GM19328 (cell line): ENCODE results near the gene HLA-E.
"Not testable (repeated sequence)": the region's sequence is repeated elsewhere in the genome, so short reads cannot be mapped to it uniquely, and the experiment has no call there.

ENCODE experiments used
- ATAC-seq: cut with Tn5 transposase; IDR thresholded peaks from one replicate; pipeline ENCODE4 v1.9.1; 2021; ENCODE audit warnings: mild to moderate bottlenecking, moderate library complexity; ENCODE audit not compliant: unreplicated experiment

HLA-E gene

DNA sequence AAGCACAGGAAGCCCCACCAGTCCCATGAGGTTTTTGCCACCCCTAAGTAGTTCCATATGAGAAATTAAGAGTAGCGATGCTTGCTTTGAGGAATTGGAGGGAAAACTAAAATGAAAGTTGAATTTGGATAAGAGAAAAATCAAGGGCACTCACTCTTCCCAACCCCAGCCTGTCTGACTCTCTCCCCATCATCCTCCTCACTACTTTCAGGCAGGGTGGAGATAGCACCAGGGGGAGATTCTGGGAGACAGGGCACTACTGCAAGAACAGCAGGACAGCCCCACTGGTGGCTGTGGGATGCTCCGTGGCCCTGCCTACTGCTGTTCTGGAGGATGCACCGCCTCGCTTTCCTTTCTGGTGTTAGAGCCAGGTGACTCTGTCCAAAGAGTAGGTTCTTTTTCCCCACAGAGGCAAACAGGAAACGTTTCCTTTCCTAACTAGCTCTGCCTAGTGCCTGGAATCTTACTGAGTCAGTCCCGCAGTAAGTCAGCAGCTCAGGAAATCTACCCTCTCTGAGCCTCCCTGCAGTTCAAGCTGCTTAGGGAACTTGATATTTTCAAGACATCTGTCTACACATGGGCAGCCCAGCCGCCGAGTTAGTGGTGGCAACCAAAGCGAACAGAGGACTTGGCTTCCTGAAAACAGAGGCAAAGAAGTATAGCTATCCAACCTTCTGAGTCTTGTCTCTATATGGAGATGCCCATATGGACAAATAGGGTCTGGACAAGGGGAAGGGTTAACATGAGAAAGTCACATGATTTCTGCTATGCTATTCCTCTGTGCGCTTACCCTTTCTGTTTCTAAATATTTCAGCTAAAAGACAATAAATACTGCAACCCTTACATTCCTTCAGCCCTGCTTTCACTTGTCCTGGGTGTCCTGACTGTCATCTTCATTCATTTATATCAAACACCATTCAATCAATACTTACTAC is 11.4 kb downstream of the HLA-E start:
- no peak for ATAC-seq

- no peak for ATAC-seq
Observed at GRCh38 chr6:30507849-30508827, 18.8 kb downstream of the HLA-E start.

DNA sequence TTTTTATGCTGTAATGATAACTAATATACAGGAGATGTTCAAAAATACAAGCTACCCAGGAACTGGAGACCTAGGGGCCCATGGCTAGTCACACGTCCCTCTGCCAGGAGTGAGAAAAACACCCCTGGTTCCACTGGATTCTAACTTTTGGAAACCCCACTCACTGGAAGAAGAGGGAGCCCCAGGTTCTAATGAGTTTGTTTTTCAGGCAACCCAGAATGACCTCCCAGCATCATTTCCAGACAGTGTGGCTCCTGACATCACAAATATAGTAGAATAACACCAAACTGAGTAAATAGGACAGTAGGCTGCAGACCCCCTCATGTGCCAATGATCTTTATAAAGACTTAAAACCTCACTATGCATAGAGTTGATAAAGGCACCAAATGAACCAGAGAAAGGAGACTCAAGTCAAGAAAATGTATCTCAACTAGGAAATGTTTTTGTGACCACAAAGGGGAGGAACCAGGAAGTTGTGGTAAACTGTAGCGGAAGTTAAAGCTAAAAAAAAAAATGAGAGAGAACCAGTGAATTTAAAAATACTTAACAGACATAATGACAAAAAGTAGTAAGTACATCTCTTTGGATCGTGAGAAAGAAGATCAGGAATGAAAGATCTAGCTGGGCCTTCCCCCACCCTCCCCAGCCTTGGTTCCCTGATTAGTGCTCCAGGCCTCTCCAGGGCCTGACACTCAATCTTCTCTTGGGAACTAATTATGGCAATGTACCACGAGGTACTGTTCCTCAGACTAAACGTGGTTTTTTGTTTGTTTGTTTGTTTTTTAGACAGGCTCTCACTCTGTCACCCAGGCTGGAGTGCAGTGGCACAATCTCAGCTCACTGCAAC is 19.8 kb downstream of the HLA-E start:
- ATAC-seq, result no peak

DNA sequence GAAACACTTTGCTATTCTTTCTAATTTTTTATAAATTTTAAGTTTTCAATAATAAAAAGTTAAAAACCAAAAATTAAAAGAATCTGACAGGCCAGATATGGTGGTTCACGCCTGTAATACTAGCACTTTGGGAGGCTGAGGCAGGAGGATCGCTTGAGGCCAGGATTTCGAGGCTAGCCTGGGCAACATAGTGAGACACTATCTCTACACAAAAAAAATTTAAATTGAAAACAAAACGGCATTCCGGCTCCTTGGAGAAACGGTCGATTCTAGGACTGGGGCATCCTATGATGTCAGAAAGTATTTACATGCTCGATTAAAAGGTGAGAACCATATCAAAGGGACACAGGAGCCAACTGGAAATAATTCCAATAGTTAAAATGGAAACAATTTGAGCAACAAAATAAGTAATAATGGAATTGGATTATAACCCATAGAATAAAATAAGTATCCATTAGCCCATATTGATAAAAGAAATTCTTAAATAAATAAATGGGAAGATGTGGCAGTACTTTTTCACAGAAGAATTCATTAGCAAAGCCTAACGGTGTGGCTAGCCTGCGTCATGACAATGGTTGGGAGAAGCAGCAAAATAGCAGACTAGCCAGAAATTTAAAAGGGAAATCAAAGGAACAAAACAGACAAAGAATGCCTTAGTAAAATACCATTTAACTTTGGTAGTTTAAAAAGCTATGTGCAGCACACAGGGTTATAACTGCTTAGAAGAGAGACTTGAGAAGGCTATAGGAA is 21.3 kb downstream of the HLA-E start:
- no peak for ATAC-seq

DNA sequence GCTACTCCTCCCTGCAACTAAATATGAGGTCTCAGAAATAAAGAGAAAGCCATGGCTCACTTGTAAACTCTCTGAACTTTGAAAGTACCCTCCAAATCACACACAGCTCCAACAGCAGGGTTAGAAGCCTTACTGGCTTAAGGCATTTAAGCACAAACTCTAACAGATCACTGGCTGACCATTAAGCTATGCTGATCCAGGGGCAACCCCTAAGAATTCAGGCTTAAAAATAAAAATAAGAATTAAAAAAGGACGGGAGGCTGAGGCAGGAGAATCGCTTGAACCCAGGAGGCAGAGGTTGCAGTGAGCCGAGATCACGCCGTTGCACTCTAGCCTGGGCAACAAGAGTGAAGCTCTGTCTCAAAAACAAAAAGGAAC is 21.8 kb downstream of the HLA-E start:
- no peak for ATAC-seq

- ATAC-seq, result no peak
Observed at GRCh38 chr6:30513451-30513850, 24.1 kb downstream of the HLA-E start.

GRCh38 chr6:30515106-30515505 is 25.8 kb downstream of the HLA-E start:
- no peak for ATAC-seq

DNA sequence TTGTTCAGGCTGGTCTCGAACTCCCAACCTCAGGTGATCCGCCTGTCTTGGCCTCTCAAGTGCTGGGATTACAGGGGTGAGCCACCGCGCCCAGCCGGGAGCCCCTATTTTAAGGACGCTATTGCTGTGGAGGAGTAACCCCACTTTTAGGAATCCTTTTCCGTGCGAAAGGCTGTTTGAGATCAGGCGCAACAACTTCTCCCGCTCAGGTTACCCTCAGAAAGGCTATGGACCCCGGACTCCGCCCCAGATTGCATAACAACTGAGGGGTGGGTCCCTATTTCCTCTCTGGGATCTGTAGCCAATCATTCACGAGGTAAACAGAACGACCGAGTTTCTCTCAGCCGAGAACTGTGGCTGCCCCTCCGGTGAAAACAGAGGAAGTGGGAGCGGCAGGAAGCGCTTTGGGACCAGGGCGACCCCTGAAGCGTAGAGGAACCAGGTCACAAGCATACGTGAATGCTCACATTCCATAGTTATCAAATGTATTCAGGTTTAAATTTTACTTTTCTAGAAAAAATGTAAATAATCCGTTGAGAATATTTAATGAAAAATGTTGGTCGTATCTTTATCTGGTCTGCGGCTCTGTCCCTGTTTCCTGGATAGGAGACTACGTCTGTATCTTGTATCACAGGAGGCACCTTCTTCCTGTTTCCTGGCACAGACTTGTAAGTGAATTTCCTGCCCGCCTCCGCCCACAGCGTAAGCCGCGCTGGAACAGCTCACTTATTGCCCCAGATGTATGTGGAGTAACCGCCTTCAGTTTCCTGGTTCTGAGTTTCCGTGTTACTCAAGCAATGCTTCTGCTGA is 26.8 kb downstream of the HLA-E start:
- peak; percentile 60 for ATAC-seq

DNA sequence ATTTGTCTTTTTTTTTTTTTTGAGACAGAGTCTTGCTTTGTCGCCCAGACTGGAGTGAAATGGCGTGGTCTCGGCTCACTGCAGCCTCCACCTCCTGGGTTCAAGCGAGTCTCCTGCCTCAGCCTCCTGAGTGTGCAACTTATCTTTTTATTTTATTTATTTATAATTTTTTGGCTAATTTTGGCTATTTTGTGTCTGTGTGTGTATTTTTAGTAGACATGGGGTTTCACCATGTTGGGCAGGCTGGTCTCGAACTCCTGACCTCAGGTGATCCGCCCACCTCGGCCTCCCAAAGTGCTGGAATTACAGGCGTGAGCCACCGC is 27.4 kb downstream of the HLA-E start:
- ATAC-seq, result not testable (repeated sequence)

- ATAC-seq, result not testable (repeated sequence)
Observed at GRCh38 chr6:30517767-30518504, 28.6 kb downstream of the HLA-E start.

GRCh38 chr6:30518505-30519145 is 29.3 kb downstream of the HLA-E start:
- ATAC-seq, result not testable (repeated sequence)

GRCh38 chr6:30520522-30520921 is 31.2 kb downstream of the HLA-E start:
- no peak for ATAC-seq

DNA sequence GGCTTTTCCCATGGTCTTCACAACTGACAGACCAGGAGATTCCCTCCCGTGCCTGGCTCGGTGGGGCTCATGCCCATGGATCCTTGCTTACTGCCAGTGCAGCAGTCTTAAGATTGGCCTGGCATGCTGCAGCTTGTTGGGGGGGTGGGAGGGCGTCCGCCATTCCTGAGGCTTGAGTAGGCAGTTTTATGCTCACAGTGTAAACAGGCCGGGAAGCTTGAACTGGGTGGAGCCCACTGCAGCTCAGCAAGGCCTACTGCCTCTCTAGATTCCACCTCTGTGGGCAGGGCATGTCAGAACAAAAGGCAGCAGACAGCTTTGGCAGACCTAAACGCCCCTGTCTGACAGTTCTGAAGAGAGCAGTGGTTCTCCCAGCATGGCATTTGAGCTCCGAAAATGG is 31.8 kb downstream of the HLA-E start:
- ATAC-seq, result not testable (repeated sequence)

- not testable (repeated sequence) for ATAC-seq
Observed at GRCh38 chr6:30521952-30522351, 32.6 kb downstream of the HLA-E start.

- not testable (repeated sequence) for ATAC-seq
Observed at GRCh38 chr6:30526444-30526843, 37.1 kb downstream of the HLA-E start.

DNA sequence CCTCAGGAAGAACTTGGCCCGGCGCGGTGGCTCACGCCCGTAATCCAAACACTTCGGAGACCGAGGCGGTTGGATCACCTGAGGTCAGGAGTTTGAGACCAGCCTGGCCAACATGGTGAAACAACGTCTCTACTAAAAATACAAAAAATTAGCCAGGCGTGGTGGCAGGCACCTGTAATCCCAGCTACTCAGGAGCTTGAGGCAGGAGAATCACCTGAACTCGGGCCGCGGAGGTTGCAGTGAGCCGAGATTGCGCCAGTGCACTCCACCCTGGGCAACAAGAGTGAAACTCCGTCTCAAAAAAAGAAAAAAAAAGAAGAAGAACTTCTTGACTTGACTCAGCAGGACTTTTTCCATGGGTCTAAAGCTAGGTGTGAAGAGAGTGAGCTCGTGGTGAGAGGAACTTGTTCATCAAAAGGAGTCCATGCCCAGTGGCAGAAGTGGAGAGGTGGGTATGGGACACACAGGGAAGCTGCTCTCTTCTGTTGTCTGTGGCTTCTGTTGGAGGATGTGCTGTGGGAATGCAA is 40.1 kb downstream of the HLA-E start:
- not testable (repeated sequence) for ATAC-seq

DNA sequence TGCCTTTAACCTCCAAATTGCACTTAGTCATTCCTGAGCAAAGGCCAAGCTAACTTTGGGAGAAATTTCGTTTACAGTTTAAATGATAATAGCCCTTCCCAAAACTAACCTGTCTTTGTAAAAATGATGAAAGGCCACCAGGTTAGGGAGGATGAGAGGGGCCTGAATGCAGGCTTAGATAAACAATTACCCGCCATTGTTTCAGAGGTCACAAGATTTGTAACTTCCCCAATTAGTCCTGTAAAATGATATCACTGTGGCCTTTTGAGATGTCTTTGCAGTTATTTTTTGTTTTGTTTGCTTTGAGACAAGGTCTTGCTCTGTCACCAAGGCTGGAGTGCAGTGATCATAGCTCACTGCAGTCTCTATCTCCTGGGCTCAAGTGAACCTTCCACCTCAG is 40.7 kb downstream of the HLA-E start:
- no peak for ATAC-seq
